BJ (cell line): Measurements from ENCODE around the gene USP20. TPM values are rescaled to one million over a fixed set of nuclear protein-coding genes. Genes with fewer than 3 reads are reported as not detected.

Experiments
- CTCF ChIA-PET: fragments of 350-600 bp; formaldehyde crosslinking; extraction: SDS; loops from one replicate; lab custom pipeline; 2021; ENCODE audit warnings: antibody characterized with exemption, inconsistent platforms; lab: Yijun Ruan, JAX
- POLR2A ChIA-PET: fragments of 300-600 bp; sonication (Branson Sonifier 250); formaldehyde crosslinking; extraction: SDS; loops from one replicate; lab custom pipeline; 2021; ENCODE audit warnings: antibody characterized with exemption; lab: Charles Lee
- DNase-seq: peaks from one replicate; pipeline ENCODE4 v3.0.0-alpha.2; 2011; ENCODE audit warnings: low read depth
- H3K27me3 ChIP-seq: 2 replicates; pipeline ENCODE4 v1.6.0; 2011; ENCODE audit warnings: low read length; ENCODE audit not compliant: control insufficient read depth, insufficient read depth
- H3K36me3 ChIP-seq: 2 replicates; pipeline ENCODE4 v1.5.1; 2011; ENCODE audit warnings: low read length; ENCODE audit not compliant: control insufficient read depth, insufficient read depth
- H3K4me3 ChIP-seq: 2 replicates; pipeline ENCODE4 v1.5.1; 2011; ENCODE audit warnings: low read depth, mild to moderate bottlenecking, control low read depth, low read length
- CTCF ChIP-seq: IDR thresholded peaks from 2 replicates; pipeline ENCODE4 v1.5.1; 2011; ENCODE audit warnings: low read depth, mild to moderate bottlenecking, control low read depth, inconsistent platforms, low read length, moderate library complexity; ENCODE audit not compliant: insufficient read depth
- polyA plus RNA-seq: library from polyadenylated mRNA; depleted of rRNA; stranded (reverse); fragments of >200 nt; gene quantifications from 2 replicates; pipeline ENCODE4 v1.2.3, GENCODE V29; 2011

USP20 gene
- polyA plus RNA-seq, 1 experiment = 19.0 TPM

- ChIA-PET CTCF (no interaction called here), POLR2A (no interaction called here)
- DNase-seq = no peak
- Histone ChIP-seq H3K36me3 (peaks cover 7% of the 10 kb centered on the region; the same call in 1 of the 2 replicates), H3K27me3 (no peaks in the 10 kb centered on the region), H3K4me3 (no peak overlapping the region)
- no peak for TF ChIP-seq CTCF
These were observed 10.1 kb downstream of the USP20 start for GRCh38 chr9:129845373-129845772.

DNA sequence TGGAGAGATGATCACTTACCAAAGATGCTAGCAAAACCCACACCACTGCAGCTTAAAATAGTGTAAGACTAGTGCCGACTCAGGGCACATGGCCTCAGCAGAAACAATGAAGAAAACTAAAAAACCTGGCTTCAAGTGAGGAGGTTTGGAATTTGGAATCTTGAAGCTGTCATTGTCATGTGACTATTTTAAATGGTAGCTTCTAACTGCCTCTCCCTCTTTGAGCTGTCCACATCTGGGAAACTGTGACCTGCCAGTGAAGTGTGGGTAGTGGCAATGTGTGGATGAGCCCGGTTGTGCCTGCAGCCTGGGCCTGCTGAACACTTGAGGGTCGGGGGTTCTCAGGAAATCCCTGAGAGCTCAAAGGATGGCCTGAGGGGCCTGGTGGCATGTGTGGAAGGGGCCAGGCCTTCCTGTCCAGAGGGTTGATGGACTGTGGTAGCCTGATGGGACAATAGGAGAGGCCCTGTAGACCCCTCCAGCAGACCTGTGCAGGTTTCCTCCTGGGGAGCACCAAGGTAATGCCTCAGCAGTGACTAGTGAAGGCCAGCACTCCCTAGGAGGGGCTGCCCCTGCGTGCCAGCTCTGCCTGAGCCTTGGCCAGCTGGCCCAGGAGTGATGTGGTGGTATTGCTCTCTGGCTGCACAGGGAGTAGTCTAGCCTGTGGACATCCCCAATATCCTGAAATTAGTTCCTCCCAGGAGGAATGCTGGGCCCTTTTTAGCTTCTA is 13.6 kb downstream of the USP20 start:
- POLR2A ChIA-PET = no interaction called here
- no peak for TF ChIP-seq CTCF
- no peak for DNase-seq

GRCh38 chr9:129849901-129850300 is 14.6 kb downstream of the USP20 start:
- Histone ChIP-seq H3K36me3 (peaks cover 20% of the 10 kb centered on the region), H3K4me3 (no peak overlapping the region), H3K27me3 (no peaks in the 10 kb centered on the region)
- CTCF ChIA-PET = no interaction called here
- POLR2A ChIA-PET = no interaction called here
- no peak for TF ChIP-seq CTCF
- no peak for DNase-seq

More for the DNA sequence above, 13.6 kb downstream of the USP20 start:
- Histone ChIP-seq H3K4me3 (no peak overlapping the region), H3K27me3 (no peaks in the 10 kb centered on the region), H3K36me3 (peaks cover 18% of the 10 kb centered on the region)
- CTCF ChIA-PET = no interaction called here

GRCh38 chr9:129850821-129851550 is 15.7 kb downstream of the USP20 start:
- H3K27me3 ChIP-seq = no peaks in the 10 kb centered on the region
- ChIA-PET CTCF (no interaction called here), POLR2A (no interaction called here)
- TF ChIP-seq CTCF = no peak
- no peak overlapping the region for H3K4me3 ChIP-seq
- DNase-seq = no peak
- peaks cover 20% of the 10 kb centered on the region for H3K36me3 ChIP-seq

DNA sequence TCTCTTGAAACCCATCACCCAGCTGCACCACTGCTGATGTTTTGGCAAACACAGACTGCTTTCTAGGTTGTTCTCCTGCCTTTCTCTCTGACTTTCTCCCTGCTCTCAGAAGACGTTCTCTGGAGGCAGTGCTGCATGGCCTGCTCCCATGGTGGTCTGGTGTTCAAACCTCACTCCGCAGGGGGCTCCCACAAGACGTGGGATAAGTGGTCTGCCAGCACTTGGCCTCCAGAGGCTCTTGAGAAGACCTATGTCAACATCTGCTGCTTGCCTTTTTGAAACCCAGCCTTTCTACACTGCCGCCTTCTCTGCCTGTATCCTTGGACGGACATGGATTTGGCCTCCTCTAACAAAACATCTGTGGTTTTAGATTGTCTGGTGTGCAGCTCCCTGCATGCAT is 16.6 kb downstream of the USP20 start:
- ChIA-PET CTCF (interaction anchor here (1.0 kb wide), 1 partner anchor 16 kb away, joined by 3 read pairs; no protein-coding TSS in a partner anchor), POLR2A (no interaction called here)
- DNase-seq = no peak
- TF ChIP-seq CTCF = no peak
- no peak overlapping the region for H3K4me3 ChIP-seq
- peaks cover 25% of the 10 kb centered on the region for H3K36me3 ChIP-seq
- H3K27me3 ChIP-seq = no peaks in the 10 kb centered on the region
